Measurements from ENCODE around the gene GLDC. TPM values are rescaled to one million over a fixed set of nuclear protein-coding genes. Genes with fewer than 3 reads are reported as not detected.

Gene GLDC
- total RNA-seq, 2 donors from 2014 or later = 3.0 to 7.9 TPM

GRCh38 chr9:6600006-6600405, 45.5 kb downstream of the GLDC start:
- Histone ChIP-seq H3K9me3 (no peaks in the 10 kb centered on the region), H3K36me3 (no peaks in the 10 kb centered on the region), H3K4me3 (no peak overlapping the region), H3K27ac (no peak overlapping the region), H3K4me1 (ENCODE audit: control insufficient read depth in 1 of 2, low read depth in 2 of 2) (no peaks in the 10 kb centered on the region), H3K27me3 (replicated peaks; ENCODE audit: insufficient read depth) (no peaks in the 10 kb centered on the region)
- no peak for DNase-seq (ENCODE audit: low spot score)
- no peak for TF ChIP-seq CTCF (IDR thresholded peaks at IDR 0.05)
- ATAC-seq (ENCODE audit: insufficient number of reproducible peaks, low FRiP score, low read depth) = no peak

DNA sequence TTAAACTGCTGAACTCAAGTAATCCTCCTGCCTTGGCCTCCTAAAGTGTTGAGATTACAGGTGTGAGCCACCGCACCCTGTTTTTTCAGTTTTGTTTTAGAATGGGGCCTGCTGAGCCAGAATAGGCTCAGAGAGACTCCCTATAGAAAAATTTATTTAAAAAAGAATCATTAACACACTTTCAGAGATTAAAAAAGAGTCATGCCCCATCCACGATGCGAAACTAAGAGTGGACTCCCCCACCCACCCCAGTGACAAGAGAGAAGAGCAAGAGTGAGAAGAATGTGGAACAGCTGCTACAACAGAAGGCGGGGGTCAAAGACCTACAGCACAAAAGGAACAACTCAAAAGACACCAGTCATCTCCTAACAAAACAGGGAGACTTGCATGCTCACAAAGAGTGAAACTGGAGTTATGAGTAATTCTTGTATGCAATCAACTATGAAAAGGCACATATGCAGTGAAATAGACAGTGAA, 47.2 kb downstream of the GLDC start:
- no peaks in the 10 kb centered on the region for H3K4me1 ChIP-seq (ENCODE audit: control insufficient read depth in 1 of 2, low read depth in 2 of 2)
- ATAC-seq (ENCODE audit: insufficient number of reproducible peaks, low FRiP score, low read depth) (no peak), DNase-seq (ENCODE audit: low spot score) (no peak)
- TF ChIP-seq CTCF (IDR thresholded peaks at IDR 0.05) = no peak
- no peaks in the 10 kb centered on the region for H3K36me3 ChIP-seq
- H3K4me3 ChIP-seq = no peak overlapping the region
- H3K27ac ChIP-seq = no peak overlapping the region
- H3K9me3 ChIP-seq = no peaks in the 10 kb centered on the region
- no peaks in the 10 kb centered on the region for H3K27me3 ChIP-seq (replicated peaks; ENCODE audit: insufficient read depth)

GRCh38 chr9:6592791-6593190, 52.7 kb downstream of the GLDC start:
- no peak for ATAC-seq (ENCODE audit: insufficient number of reproducible peaks, low FRiP score, low read depth)
- H3K27ac ChIP-seq = no peak overlapping the region
- TF ChIP-seq CTCF (IDR thresholded peaks at IDR 0.05) = no peak

GRCh38 chr9:6592231-6592630, 53.3 kb downstream of the GLDC start:
- no peaks in the 10 kb centered on the region for H3K4me1 ChIP-seq (ENCODE audit: control insufficient read depth in 1 of 2, low read depth in 2 of 2)
- TF ChIP-seq CTCF (IDR thresholded peaks at IDR 0.05) = no peak
- H3K27me3 ChIP-seq (replicated peaks; ENCODE audit: insufficient read depth) = no peaks in the 10 kb centered on the region
- no peak overlapping the region for H3K4me3 ChIP-seq
- H3K36me3 ChIP-seq = no peaks in the 10 kb centered on the region
- no peaks in the 10 kb centered on the region for H3K9me3 ChIP-seq
- ATAC-seq (ENCODE audit: insufficient number of reproducible peaks, low FRiP score, low read depth) (no peak), DNase-seq (ENCODE audit: low spot score) (no peak)
- no peak overlapping the region for H3K27ac ChIP-seq

More at GRCh38 chr9:6592791-6593190, 52.7 kb downstream of the GLDC start:
- Histone ChIP-seq H3K4me1 (ENCODE audit: control insufficient read depth in 1 of 2, low read depth in 2 of 2) (no peaks in the 10 kb centered on the region), H3K4me3 (no peak overlapping the region), H3K36me3 (no peaks in the 10 kb centered on the region), H3K27me3 (replicated peaks; ENCODE audit: insufficient read depth) (no peaks in the 10 kb centered on the region), H3K9me3 (no peaks in the 10 kb centered on the region)
- DNase-seq (ENCODE audit: low spot score) = no peak

DNA sequence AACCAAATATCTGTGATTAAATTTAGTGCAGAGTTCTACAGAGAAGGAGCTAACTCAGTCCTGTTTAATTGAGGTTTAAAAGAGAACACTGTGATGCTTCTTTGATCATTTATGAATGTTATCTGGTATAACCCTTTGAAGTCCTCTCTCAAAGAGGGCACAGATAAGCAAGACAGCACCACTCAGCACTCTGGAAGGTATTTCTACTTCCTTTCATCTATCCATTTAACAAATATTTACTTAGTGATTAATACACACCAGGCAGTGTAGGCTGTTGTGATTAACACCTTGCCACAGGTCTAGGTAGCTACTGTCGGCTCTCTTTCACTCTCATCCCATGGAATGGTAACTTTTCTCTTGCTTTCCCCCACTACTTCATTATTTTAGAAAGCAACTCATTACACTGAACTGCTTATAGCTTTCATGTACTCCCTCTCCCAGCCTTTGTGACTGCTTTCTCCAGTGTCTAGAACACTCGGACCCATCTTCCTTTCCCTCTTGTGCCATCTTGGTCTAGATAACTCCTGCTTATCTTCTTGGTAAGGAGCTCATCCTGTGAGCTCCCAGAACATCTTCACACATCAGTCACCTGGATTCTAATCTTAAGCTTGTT, 54.7 kb downstream of the GLDC start:
- H3K27ac ChIP-seq = no peak overlapping the region
- no peak for ATAC-seq (ENCODE audit: insufficient number of reproducible peaks, low FRiP score, low read depth)

More for the DNA sequence above, 54.7 kb downstream of the GLDC start:
- Histone ChIP-seq H3K9me3 (no peaks in the 10 kb centered on the region), H3K36me3 (no peaks in the 10 kb centered on the region), H3K4me3 (no peak overlapping the region), H3K4me1 (ENCODE audit: control insufficient read depth in 1 of 2, low read depth in 2 of 2) (no peaks in the 10 kb centered on the region), H3K27me3 (replicated peaks; ENCODE audit: insufficient read depth) (no peaks in the 10 kb centered on the region)
- no peak for DNase-seq (ENCODE audit: low spot score)
- TF ChIP-seq CTCF (IDR thresholded peaks at IDR 0.05) = no peak

Data from thoracic aorta (tissue), 2 donors.